Limb (tissue), 2 donors: Measurements from ENCODE around the gene GEN1.

ENCODE experiments used
- DNase-seq, 2 donors: peaks; one replicate each; pipeline ENCODE4 v3.0.0-alpha.2; 2016; ENCODE audit errors: extremely low spot score in 2 of 2

The GEN1 gene

DNA sequence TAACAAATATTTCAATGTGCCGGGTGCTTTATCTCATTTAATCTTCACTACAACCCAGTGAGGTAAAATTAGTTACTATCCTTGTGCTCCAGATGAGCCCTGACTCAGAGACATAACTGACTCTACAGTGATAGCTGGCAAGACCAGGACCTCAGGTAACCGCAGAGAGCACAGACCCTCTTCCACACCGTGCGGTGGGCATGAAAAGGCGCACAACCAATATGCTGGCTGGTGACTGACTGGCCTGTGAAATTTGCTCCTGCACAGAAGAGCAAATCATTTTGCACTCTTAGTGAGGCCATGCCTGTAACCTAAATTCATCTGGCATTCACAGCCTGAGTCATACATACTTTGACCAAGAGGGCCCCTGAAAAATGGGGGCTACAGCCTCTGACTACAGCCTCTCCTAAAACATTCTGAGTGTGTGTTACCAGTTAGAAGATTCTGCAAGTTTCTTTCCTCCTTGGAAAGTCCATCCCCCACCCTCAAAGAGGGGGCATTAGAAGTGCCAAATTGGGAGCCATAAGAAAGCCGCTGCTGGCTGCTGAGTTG is 39.9 kb downstream of the GEN1 start:
- DNase-seq: no peak

- no peak for DNase-seq
Measured at GRCh38 chr2:17795309-17795708, 41.4 kb downstream of the GEN1 start.

DNA sequence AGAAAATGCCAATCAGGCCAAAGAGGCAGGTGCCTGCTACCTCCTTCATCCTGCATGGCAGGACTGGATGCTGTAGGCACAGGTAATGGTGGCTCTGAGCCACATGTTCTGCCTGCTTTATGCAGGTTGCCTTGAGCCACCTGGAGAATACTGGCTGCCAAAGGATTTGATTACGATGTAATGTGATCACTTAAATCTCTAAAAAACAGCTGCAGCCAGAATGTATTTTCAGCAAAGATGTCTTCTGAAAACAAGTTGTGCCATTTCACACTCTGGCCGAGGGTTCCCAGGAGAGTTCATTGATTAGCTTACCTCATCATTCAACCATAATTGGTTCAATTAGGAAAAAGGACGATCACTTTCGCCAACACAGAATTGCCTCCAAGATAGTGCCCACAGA is 44.4 kb downstream of the GEN1 start:
- no peak for DNase-seq

GRCh38 chr2:17799301-17800120 is 45.6 kb downstream of the GEN1 start:
- DNase-seq: no peak

DNA sequence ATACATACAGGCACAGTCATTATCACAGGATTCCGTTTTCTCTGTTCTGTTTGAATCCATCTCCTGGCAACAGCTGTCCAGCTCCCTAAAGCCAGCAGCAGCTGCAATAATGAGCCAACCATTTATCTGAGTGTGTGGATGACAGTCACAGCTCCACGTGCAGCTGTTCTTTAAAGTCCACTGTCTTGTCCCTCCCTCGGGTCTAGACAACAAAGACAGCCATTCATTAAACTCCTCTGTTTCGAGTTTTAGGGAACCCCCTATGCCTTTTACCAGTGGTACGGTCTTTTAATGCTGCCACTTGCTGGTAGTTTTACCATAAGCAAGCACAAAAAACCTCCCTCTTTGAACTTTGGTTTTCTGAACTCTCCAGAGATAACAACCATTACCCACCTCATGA is 46.3 kb downstream of the GEN1 start:
- DNase-seq: peak in 1 of 2 donors; percentile 79

GRCh38 chr2:17800693-17801458 is 46.9 kb downstream of the GEN1 start:
- DNase-seq: no peak

GRCh38 chr2:17803497-17803896 is 49.6 kb downstream of the GEN1 start:
- DNase-seq: no peak

DNA sequence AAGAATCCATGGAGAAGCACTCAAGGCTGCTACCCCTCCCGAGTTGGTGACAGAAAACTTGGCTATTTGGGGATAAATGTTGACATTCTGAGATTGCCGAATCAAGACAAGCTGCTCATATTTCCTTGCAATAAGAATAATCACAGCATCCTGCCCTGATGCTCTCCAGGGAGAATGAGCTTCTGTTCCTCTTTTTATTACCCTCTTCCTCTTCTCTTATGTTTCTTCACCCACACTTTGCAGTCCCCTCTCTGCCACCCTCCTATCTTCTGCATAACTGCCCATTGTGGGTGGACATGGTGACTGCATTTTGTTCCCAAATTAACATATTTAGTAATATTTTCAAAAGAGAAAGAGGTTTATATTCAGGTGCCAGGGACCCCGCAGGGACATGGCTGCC is 50.4 kb downstream of the GEN1 start:
- no peak for DNase-seq

- DNase-seq: no peak
Measured at GRCh38 chr2:17805166-17805565, 51.2 kb downstream of the GEN1 start.

GRCh38 chr2:17805717-17806363 is 51.9 kb downstream of the GEN1 start:
- DNase-seq: no peak

- DNase-seq: no peak
Measured at GRCh38 chr2:17813010-17813741, 59.2 kb downstream of the GEN1 start.

GRCh38 chr2:17813742-17814473 is 60.0 kb downstream of the GEN1 start:
- DNase-seq: no peak

GRCh38 chr2:17814601-17815000 is 60.7 kb downstream of the GEN1 start:
- DNase-seq: no peak

DNA sequence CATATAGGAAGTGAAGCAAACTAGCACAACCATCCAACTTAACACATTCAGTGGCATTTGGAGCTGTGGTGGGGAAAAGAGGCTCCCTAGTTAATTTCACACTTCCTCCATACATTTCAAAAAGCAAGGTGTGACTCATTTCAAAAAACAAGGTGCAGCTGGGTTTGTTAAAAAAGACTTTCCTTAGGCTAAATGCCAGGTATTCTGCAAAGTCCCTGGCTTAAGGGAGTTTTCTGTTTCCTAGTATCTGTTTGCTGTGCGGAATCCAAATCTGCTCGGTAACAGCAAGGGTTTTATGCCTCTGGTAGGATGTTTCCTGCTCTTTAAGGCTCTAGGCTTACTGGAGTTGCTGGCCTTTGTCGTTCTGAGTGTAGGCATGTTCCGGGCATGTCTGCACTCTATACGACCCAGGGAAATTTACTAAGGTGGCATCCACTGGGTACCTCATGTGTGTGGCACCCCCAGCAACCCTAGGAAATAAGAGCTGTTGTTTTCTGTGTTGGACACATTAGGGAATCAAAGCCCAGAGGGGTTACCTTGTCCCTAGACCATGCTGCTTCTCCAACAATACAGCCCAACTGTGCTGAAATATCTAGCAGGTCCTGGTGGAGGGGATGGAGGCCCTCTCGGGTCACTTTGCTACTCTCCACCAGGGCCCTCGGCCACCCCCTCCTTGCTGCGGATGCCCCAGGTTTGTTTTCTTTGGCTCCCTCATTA is 61.7 kb downstream of the GEN1 start:
- DNase-seq: no peak

DNA sequence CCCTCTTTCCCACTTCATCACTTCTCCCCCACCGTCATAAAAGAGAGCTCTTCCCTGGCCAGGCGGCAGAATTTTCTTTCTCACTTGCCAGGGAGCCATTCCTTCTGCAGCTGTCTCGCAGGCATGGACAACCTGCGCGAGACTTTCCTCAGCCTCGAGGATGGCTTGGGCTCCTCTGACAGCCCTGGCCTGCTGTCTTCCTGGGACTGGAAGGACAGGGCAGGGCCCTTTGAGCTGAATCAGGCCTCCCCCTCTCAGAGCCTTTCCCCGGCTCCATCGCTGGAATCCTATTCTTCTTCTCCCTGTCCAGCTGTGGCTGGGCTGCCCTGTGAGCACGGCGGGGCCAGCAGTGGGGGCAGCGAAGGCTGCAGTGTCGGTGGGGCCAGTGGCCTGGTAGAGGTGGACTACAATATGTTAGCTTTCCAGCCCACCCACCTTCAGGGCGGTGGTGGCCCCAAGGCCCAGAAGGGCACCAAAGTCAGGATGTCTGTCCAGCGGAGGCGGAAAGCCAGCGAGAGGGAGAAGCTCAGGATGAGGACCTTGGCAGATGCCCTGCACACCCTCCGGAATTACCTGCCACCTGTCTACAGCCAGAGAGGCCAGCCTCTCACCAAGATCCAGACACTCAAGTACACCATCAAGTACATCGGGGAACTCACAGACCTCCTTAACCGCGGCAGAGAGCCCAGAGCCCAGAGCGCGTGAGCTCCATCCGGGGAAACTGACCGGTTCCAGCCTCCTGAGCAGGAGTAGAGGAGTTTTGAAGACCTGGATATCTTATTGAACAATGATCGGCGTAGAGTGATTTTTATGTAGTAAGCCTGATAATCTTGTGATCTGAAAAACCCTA is 62.7 kb downstream of the GEN1 start, which contains the start of gene MSGN1:
Gene MSGN1, plus strand, starts transcription at position 65 of the 850 bp plus-strand sequence. Its CDS starts 59 bp downstream, at position 124.
- no peak for DNase-seq

GRCh38 chr2:17818235-17818815 is 64.4 kb downstream of the GEN1 start:
- DNase-seq: no peak

DNA sequence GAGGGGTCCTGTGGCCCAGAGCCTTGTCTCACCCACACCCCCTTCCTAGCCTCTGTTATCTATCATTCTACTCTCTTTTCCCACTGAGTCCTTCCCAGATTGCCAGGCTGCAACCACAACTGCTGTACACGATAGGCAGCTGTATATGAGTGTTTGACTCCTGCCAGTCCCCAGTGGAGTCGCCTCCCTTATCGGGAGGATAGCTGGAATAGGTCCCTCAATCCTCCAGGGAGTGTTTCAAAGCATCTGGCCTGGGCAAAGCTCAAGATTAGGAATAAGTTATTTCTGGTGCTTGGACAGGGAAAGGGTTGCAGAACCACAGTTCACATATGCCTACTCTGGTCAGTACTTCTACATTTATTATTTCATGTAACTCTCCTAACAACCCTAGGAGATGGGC is 67.1 kb downstream of the GEN1 start:
- no peak for DNase-seq
